Kidney epithelial cell (primary cell): ENCODE results near the gene FAM204A. TPM values are rescaled to one million over a fixed set of nuclear protein-coding genes. Genes with fewer than 3 reads are reported as not detected.

Source experiments
- DNase-seq: peaks from one replicate; pipeline ENCODE4 v3.0.0-alpha.2; 2010; ENCODE audit warnings: low read depth
- H3K27me3 ChIP-seq: 2 replicates; pipeline ENCODE4 v1.6.0; 2011; ENCODE audit warnings: low read length; ENCODE audit not compliant: control insufficient read depth, insufficient read depth
- H3K36me3 ChIP-seq: 2 replicates; pipeline ENCODE4 v1.5.1; 2011; ENCODE audit warnings: low read length; ENCODE audit not compliant: control insufficient read depth, insufficient read depth
- H3K4me3 ChIP-seq: 2 replicates; pipeline ENCODE4 v1.5.1; 2011; ENCODE audit warnings: low read depth, mild to moderate bottlenecking, control low read depth, low read length
- CTCF ChIP-seq: IDR thresholded peaks from 2 replicates; pipeline ENCODE4 v1.5.1; 2011; ENCODE audit warnings: mild to moderate bottlenecking, moderate library complexity, low read length, control low read depth, inconsistent platforms; ENCODE audit not compliant: insufficient read depth, poor library complexity, severe bottlenecking
- total RNA-seq: library from RNA; depleted of rRNA; stranded (reverse); fragments of >200 nt; gene quantifications from 2 replicates; pipeline ENCODE4 v1.2.3, GENCODE V29; 2015

The FAM204A gene
- total RNA-seq, 1 donor from 2014 or later: 77.2 TPM

DNA sequence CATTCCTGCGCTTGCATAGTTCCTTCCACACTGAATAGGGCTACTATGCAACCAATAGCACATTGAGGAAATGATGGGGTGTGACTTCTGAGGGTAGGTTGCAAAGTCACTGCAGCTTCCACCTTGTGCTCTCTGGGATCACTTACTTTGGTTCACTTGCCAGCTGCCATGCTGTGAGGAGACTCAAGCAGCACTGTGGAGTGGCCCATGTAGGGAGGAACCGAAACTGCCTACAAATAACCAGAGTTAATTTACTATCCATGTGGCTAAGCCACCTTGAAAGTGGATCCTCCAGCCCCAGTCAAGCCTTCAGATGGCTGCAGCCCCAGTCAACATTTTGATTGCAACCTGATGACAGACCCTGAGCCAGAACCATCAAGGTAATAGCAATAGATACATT, 64.3 kb downstream of the FAM204A start:
- Histone ChIP-seq H3K27me3 (no peaks in the 10 kb centered on the region), H3K36me3 (no peaks in the 10 kb centered on the region), H3K4me3 (no peak overlapping the region)
- DNase-seq: no peak
- TF ChIP-seq CTCF: no peak

DNA sequence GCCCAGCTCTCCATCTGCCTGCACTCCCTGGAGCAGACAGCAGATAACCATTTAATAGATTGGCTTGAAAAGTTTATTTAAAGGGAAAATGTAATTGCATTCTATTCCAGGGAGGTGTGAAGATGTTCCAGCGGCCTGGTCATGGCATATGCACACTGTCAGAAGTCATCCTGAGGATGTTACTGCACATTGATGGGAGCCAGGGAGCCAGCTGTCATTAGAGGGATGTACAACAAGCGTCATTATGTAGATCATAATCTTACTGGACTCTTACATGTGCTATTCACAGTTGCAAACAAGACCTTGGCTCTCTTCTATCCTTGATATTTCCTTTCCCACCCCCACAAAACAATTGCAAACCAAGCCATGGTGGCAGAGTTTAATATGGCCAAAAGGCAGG, 65.4 kb downstream of the FAM204A start:
- no peak for TF ChIP-seq CTCF
- no peaks in the 10 kb centered on the region for H3K36me3 ChIP-seq
- no peaks in the 10 kb centered on the region for H3K27me3 ChIP-seq
- no peak overlapping the region for H3K4me3 ChIP-seq
- DNase-seq: no peak

DNA sequence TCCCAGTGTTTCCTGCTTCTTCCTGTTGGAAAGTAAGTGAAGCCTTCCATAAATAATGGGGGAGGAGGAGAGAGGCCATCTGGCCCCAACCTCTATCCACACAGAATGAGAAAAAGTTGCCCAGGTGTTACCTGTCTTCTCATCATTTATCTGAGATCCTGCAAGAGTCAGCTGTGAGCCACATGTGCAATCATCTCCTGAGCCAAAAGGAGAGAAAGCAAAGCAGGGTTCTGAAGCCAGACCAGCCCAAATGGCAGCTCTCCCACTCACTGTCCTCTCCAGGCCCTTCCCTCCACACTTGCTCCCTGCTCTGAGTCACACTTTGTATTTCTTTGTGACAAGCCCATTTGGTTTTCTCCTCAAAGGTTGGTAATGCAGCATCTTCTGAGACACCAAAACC, 65.9 kb downstream of the FAM204A start:
- H3K27me3 ChIP-seq: no peaks in the 10 kb centered on the region
- DNase-seq: no peak

GRCh38 chr10:118273662-118274061, 68.5 kb downstream of the FAM204A start:
- H3K27me3 ChIP-seq: no peaks in the 10 kb centered on the region
- H3K4me3 ChIP-seq: no peak overlapping the region
- TF ChIP-seq CTCF: no peak
- no peak for DNase-seq
- no peaks in the 10 kb centered on the region for H3K36me3 ChIP-seq

More for the DNA sequence above, 65.9 kb downstream of the FAM204A start:
- no peak for TF ChIP-seq CTCF
- Histone ChIP-seq H3K4me3 (no peak overlapping the region), H3K36me3 (no peaks in the 10 kb centered on the region)

DNA sequence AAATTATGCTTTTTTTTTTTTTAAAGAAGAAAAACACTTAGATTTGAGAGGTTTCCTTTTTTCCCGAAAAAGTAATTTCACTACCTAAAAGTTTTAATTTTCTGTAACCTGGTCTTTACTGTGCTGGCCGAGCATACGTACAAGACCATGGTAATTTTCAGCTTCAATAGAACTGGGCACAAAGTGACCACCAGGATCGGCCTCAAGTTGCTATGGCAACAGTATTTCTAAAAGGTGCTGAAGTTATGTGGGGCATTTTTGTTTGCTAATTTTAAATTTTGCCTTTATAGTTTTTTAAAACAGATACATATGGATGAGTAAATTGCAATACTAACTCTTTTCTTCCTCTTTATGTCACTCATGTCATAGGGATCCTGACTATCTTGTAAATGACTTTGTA, 69.4 kb downstream of the FAM204A start:
- Histone ChIP-seq H3K36me3 (no peaks in the 10 kb centered on the region), H3K4me3 (no peak overlapping the region), H3K27me3 (no peaks in the 10 kb centered on the region)
- DNase-seq: no peak
- TF ChIP-seq CTCF: no peak

DNA sequence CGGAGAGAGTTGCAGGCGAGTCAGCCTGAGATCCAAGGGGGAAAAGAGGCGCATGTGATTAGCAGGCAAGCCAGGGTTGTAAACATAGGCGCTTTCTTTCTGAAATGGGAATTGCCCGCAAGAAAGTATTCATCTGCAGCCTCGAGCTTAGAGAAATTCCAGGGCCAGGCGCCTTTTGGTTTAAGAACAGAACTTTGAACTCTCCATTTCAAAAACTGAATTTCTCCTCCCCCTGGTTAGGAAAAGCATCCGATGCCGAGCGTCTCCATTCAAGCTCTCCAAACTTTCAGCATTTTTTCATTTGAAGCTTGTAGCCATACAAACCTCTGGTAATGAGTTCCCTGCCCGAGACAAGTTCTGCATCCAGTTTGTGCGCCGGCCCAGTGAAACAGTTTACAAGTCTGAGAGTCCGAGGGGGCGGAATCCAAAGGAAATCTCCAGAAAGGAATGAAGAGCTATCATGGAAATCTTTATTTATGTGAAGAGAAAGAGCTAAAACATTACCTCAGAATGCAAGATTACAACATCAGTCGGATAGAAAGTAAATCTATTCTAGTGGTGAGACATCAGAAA, 69.9 kb downstream of the FAM204A start:
- Histone ChIP-seq H3K4me3 (no peak overlapping the region), H3K27me3 (no peaks in the 10 kb centered on the region), H3K36me3 (no peaks in the 10 kb centered on the region)
- TF ChIP-seq CTCF: no peak
- no peak for DNase-seq
